H9 (cell line): ENCODE results near the gene ESRRB. TPM values are rescaled to one million over a fixed set of nuclear protein-coding genes. Genes with fewer than 3 reads are reported as not detected.

Source experiments
- DNase-seq: peaks from one replicate; pipeline ENCODE4 v3.0.0-alpha.2; 2017
- H2AFZ ChIP-seq: one replicate; pipeline ENCODE4 v1.6.1; 2013; ENCODE audit warnings: mild to moderate bottlenecking, low read length, control low read depth, moderate library complexity
- H2AK5ac ChIP-seq: 2 replicates; pipeline ENCODE4 v1.6.1; 2013; ENCODE audit warnings: low read length, control low read depth, mixed read lengths; ENCODE audit not compliant: insufficient read length
- H2BK120ac ChIP-seq: one replicate; pipeline ENCODE4 v1.6.1; 2013; ENCODE audit warnings: low read depth, mild to moderate bottlenecking, low read length, control low read depth, inconsistent platforms; ENCODE audit not compliant: poor library complexity, severe bottlenecking
- H2BK12ac ChIP-seq: 2 replicates; pipeline ENCODE4 v1.6.1; 2013; ENCODE audit warnings: low read length, control low read depth, mixed read lengths, low read depth; ENCODE audit not compliant: insufficient read length
- H2BK15ac ChIP-seq: 2 replicates; pipeline ENCODE4 v1.6.1; 2013; ENCODE audit warnings: low read depth, low read length, control low read depth
- H2BK20ac ChIP-seq: one replicate; pipeline ENCODE4 v1.6.1; 2013; ENCODE audit warnings: low read depth, mild to moderate bottlenecking, low read length, control low read depth, inconsistent platforms; ENCODE audit not compliant: poor library complexity, severe bottlenecking
- H2BK5ac ChIP-seq: 2 replicates; pipeline ENCODE4 v1.6.1; 2013; ENCODE audit warnings: low read length, control low read depth, mixed read lengths; ENCODE audit not compliant: insufficient read length
- H3K14ac ChIP-seq: 2 replicates; pipeline ENCODE4 v1.6.1; 2013; ENCODE audit warnings: low read length, control low read depth; ENCODE audit not compliant: insufficient read depth
- H3K18ac ChIP-seq: 2 replicates; pipeline ENCODE4 v1.6.1; 2013; ENCODE audit warnings: low read depth, mild to moderate bottlenecking, mixed read lengths, low read length, control low read depth; ENCODE audit not compliant: insufficient read length
- H3K23ac ChIP-seq: 2 replicates; pipeline ENCODE4 v1.6.1; 2013; ENCODE audit warnings: low read length, control low read depth, mixed read lengths, low read depth; ENCODE audit not compliant: insufficient read length
- H3K23me2 ChIP-seq: 2 replicates; pipeline ENCODE4 v1.6.1; 2013; ENCODE audit warnings: low read depth, mild to moderate bottlenecking, mixed read lengths, low read length, control low read depth; ENCODE audit not compliant: insufficient read length, poor library complexity, severe bottlenecking
- H3K27ac ChIP-seq: 2 replicates; pipeline ENCODE4 v1.5.1; 2013; ENCODE audit warnings: low read length, control low read depth, mixed read lengths, low read depth; ENCODE audit not compliant: insufficient read length
- H3K27me3 ChIP-seq: 2 replicates; pipeline ENCODE4 v1.6.1; 2013; ENCODE audit warnings: low read length, control low read depth, inconsistent platforms; ENCODE audit not compliant: insufficient read depth
- H3K4ac ChIP-seq: 2 replicates; pipeline ENCODE4 v1.6.1; 2013; ENCODE audit warnings: low read depth, mild to moderate bottlenecking, control low read depth, inconsistent platforms, low read length, moderate library complexity
- H3K4me1 ChIP-seq: 2 replicates; pipeline ENCODE4 v1.6.1; 2013; ENCODE audit warnings: low read length, control low read depth, inconsistent platforms; ENCODE audit not compliant: insufficient read depth
- H3K4me2 ChIP-seq: 2 replicates; pipeline ENCODE4 v1.6.1; 2013; ENCODE audit warnings: low read length, control low read depth, mixed read lengths; ENCODE audit not compliant: insufficient read length, insufficient read depth
- H3K56ac ChIP-seq: 2 replicates; pipeline ENCODE4 v1.6.1; 2013; ENCODE audit warnings: low read depth, mild to moderate bottlenecking, mixed read lengths, low read length, control low read depth; ENCODE audit not compliant: insufficient read length
- H3K79me1 ChIP-seq: 2 replicates; pipeline ENCODE4 v1.6.1; 2013; ENCODE audit warnings: low read depth, mild to moderate bottlenecking, moderate library complexity, low read length, control low read depth, inconsistent platforms; ENCODE audit not compliant: insufficient read depth, poor library complexity, severe bottlenecking
- H3K79me2 ChIP-seq: 2 replicates; pipeline ENCODE4 v1.6.1; 2013; ENCODE audit warnings: low read length, control low read depth, inconsistent platforms; ENCODE audit not compliant: insufficient read depth
- H3K9ac ChIP-seq: 2 replicates; pipeline ENCODE4 v1.6.1; 2013; ENCODE audit warnings: low read length, control low read depth, mixed read lengths; ENCODE audit not compliant: insufficient read length; ENCODE audit errors: extremely low read depth
- H3K9me3 ChIP-seq: one replicate; pipeline ENCODE4 v1.6.1; 2013; ENCODE audit warnings: low read depth, low read length, inconsistent platforms; ENCODE audit not compliant: control insufficient read depth
- H3T11ph ChIP-seq: one replicate; pipeline ENCODE4 v1.6.1; 2013; ENCODE audit warnings: mild to moderate bottlenecking, low read length, control low read depth, inconsistent platforms
- H4K20me1 ChIP-seq: one replicate; pipeline ENCODE4 v1.6.1; 2013; ENCODE audit not compliant: control insufficient read depth, insufficient read length, insufficient read depth
- H4K5ac ChIP-seq: 2 replicates; pipeline ENCODE4 v1.6.1; 2013; ENCODE audit warnings: low read depth, mild to moderate bottlenecking, mixed read lengths, low read length, control low read depth; ENCODE audit not compliant: insufficient read length
- H4K8ac ChIP-seq: replicated peaks from 2 replicates; pipeline ENCODE4 v1.6.1; 2013; ENCODE audit warnings: low read length, control low read depth, mixed read lengths, low read depth; ENCODE audit not compliant: insufficient read length
- H4K91ac ChIP-seq: 2 replicates; pipeline ENCODE4 v1.6.1; 2013; ENCODE audit warnings: low read depth, mild to moderate bottlenecking, moderate library complexity, mixed read lengths, low read length, control low read depth; ENCODE audit not compliant: insufficient read length
- H3K27ac Mint-ChIP-seq, 3 experiments: 2 replicates in 2 of 3; 3 replicates in 1 of 3; pipeline ENCODE4 v1.8.0; 2020 to 2021; ENCODE audit warnings: mixed read lengths in 3 of 3, mild to moderate bottlenecking in 1 of 3, moderate library complexity in 1 of 3
- H3K27me3 Mint-ChIP-seq: 2 replicates; pipeline ENCODE4 v1.8.0; 2021; ENCODE audit warnings: low read depth, mild to moderate bottlenecking, moderate library complexity, mixed read lengths
- H3K36me3 Mint-ChIP-seq, 3 experiments: 2 replicates in 2 of 3; 3 replicates in 1 of 3; pipeline ENCODE4 v1.8.0; 2020 to 2021; ENCODE audit warnings: low read depth in 3 of 3, mixed read lengths in 3 of 3; ENCODE audit not compliant: insufficient read depth in 1 of 3
- H3K4me1 Mint-ChIP-seq, 2 experiments: 2 replicates each; pipeline ENCODE4 v1.8.0; 2020; ENCODE audit warnings: mixed read lengths in 2 of 2
- H3K4me3 Mint-ChIP-seq, 2 experiments: 2 replicates in 1 of 2; 3 replicates in 1 of 2; pipeline ENCODE4 v1.8.0; 2020 to 2021; ENCODE audit warnings: mild to moderate bottlenecking in 2 of 2, mixed read lengths in 2 of 2, moderate library complexity in 1 of 2
- H3K9me3 Mint-ChIP-seq, 2 experiments: 2 replicates in 1 of 2; 3 replicates in 1 of 2; pipeline ENCODE4 v1.8.0; 2020; ENCODE audit warnings: mild to moderate bottlenecking in 2 of 2, mixed read lengths in 2 of 2, moderate library complexity in 1 of 2
- WGBS: extraction: QIAGEN DNeasy Blood & Tissue Kit; methylation state at CpG from one replicate; pipeline ENCODE4 v1.1.7; 2013; ENCODE audit warnings: missing lambda C conversion rate, low lambda C conversion rate, mixed read lengths; ENCODE audit not compliant: insufficient read length; ENCODE audit errors: extremely low coverage; 5-methylcytosine and 5-hydroxymethylcytosine counted together
- total RNA-seq: library from RNA; stranded (reverse); gene quantifications from 2 replicates; pipeline ENCODE4 v1.2.1, GENCODE V29; 2021
- TF ChIP-seq, protein P1 (sequence below): fragments of 200-600 bp; sonication (generic); conservative IDR thresholded peaks from 3 replicates; pipeline ENCODE4 v1.8.0; 2021; ENCODE audit warnings: antibody characterized with exemption, mild to moderate bottlenecking

Gene ESRRB
- total RNA-seq, 1 experiment from 2014 or later = 0.11 TPM

- Mint-ChIP-seq H3K4me3 (no peak overlapping the region), H3K27ac (no peak overlapping the region), H3K4me1 (peaks cover 0 to 4% of the 10 kb centered on the region in 2 experiments; a peak in 1 of 4 replicates), H3K9me3 (no peaks in the 10 kb centered on the region), H3K27me3 (no peaks in the 10 kb centered on the region; the same call in 1 of the 2 replicates), H3K36me3 (no peaks in the 10 kb centered on the region; a peak in 1 of 7 replicates)
- no peak overlapping the region for H4K8ac ChIP-seq
- H2BK120ac ChIP-seq = no peak overlapping the region
- no peak overlapping the region for H2BK20ac ChIP-seq
- H3T11ph ChIP-seq = no peak overlapping the region
- H3K14ac ChIP-seq = no peak overlapping the region
- no peaks in the 10 kb centered on the region for H3K79me1 ChIP-seq
- H3K27me3 ChIP-seq = no peaks in the 10 kb centered on the region
- TF ChIP-seq, protein P1, sequence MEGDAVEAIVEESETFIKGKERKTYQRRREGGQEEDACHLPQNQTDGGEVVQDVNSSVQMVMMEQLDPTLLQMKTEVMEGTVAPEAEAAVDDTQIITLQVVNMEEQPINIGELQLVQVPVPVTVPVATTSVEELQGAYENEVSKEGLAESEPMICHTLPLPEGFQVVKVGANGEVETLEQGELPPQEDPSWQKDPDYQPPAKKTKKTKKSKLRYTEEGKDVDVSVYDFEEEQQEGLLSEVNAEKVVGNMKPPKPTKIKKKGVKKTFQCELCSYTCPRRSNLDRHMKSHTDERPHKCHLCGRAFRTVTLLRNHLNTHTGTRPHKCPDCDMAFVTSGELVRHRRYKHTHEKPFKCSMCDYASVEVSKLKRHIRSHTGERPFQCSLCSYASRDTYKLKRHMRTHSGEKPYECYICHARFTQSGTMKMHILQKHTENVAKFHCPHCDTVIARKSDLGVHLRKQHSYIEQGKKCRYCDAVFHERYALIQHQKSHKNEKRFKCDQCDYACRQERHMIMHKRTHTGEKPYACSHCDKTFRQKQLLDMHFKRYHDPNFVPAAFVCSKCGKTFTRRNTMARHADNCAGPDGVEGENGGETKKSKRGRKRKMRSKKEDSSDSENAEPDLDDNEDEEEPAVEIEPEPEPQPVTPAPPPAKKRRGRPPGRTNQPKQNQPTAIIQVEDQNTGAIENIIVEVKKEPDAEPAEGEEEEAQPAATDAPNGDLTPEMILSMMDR = no peak
- no peak overlapping the region for H2BK5ac ChIP-seq
- no peaks in the 10 kb centered on the region for H3K9me3 ChIP-seq
- H4K5ac ChIP-seq = no peak overlapping the region
- no CpG with 5 or more reads among the region's 6 CpGs for WGBS
- H3K4me2 ChIP-seq = no peak overlapping the region
- no peak overlapping the region for H3K27ac ChIP-seq
- H3K56ac ChIP-seq = no peak overlapping the region
- no peaks in the 10 kb centered on the region for H3K4me1 ChIP-seq
- no peaks in the 10 kb centered on the region for H3K23me2 ChIP-seq
- no peak overlapping the region for H3K9ac ChIP-seq
- H3K23ac ChIP-seq = no peak overlapping the region
- no peak overlapping the region for H2AFZ ChIP-seq
- H3K18ac ChIP-seq = no peak overlapping the region
- no peak overlapping the region for H2AK5ac ChIP-seq
- H2BK15ac ChIP-seq = no peak overlapping the region
- no peaks in the 10 kb centered on the region for H3K79me2 ChIP-seq
- H3K4ac ChIP-seq = no peak overlapping the region
- no peak overlapping the region for H2BK12ac ChIP-seq
- DNase-seq = no peak
- H4K20me1 ChIP-seq = no peaks in the 10 kb centered on the region
- no peak overlapping the region for H4K91ac ChIP-seq
Measured at GRCh38 chr14:76500480-76500879, 124.5 kb downstream of the ESRRB start.
